ENCODE data around the gene SMC4. TPM values are rescaled to one million over a fixed set of nuclear protein-coding genes. Genes with fewer than 3 reads are reported as not detected.
A peak's percentile ranks its signal among the peaks of the same experiment; 100 is the strongest.

SMC4 gene
- total RNA-seq, 2 experiments from 2014 or later = 217 to 222 TPM

DNA sequence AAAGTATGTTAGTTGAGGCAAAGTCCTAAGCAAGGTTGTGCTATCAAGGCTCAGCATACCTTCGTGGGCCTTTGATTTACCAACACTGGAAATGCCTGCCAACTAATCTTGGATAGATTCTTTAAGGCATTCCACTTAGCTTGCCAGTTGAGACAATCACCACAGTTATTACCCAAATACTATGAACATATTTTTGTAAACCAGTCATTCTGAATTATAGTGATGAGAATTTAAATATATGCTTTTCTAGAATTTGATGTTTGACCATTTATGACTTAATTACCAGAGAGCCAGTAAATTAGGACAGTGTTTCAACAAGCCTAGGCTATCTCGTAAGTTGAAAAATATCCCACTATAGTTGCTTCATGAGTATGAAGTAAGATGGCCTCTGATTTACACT lies 34.6 kb downstream of the SMC4 start:
- H3K27me3 Mint-ChIP-seq = no peaks in the 10 kb centered on the region
- ChIA-PET CTCF (interaction anchor here (4.6 kb wide), 1 partner anchor 19 kb away, joined by 27 read pairs; no protein-coding TSS in a partner anchor), POLR2A (interaction anchor here (1.3 to 5.0 kb wide), 7 partner anchors 14 to 31 kb away, joined by 3 to 70 read pairs (median 8); partner anchors contain the start of gene TRIM59)
- H3K27ac Mint-ChIP-seq = no peak overlapping the region
- peaks cover 47% of the 10 kb centered on the region for H3K4me1 Mint-ChIP-seq
- peaks cover 78% of the 10 kb centered on the region for H3K36me3 Mint-ChIP-seq (ENCODE audit: low read depth)
- H3K4me3 Mint-ChIP-seq = no peak overlapping the region
- H3K9me3 Mint-ChIP-seq = no peaks in the 10 kb centered on the region
- no peak for DNase-seq

- Mint-ChIP-seq H3K4me3 (no peak overlapping the region), H3K9me3 (no peaks in the 10 kb centered on the region), H3K27me3 (no peaks in the 10 kb centered on the region), H3K27ac (no peak overlapping the region), H3K4me1 (peaks cover 52% of the 10 kb centered on the region), H3K36me3 (ENCODE audit: low read depth) (peaks cover 81% of the 10 kb centered on the region)
- DNase-seq = no peak
- ChIA-PET CTCF (interaction anchor here (1.3 to 4.6 kb wide), 2 partner anchors 20 to 429 kb away, joined by 3 to 27 read pairs; no protein-coding TSS in a partner anchor), POLR2A (interaction anchor here (1.1 to 5.0 kb wide), 11 partner anchors 10 to 35 kb away, joined by 3 to 70 read pairs (median 8); partner anchors contain the start of genes SMC4 and TRIM59)
Measured at GRCh38 chr3:160435095-160435494, 35.6 kb downstream of the SMC4 start.

- POLR2A ChIA-PET = interaction anchor here (0.6 to 5.0 kb wide), 15 partner anchors 8 to 130 kb away, joined by 3 to 70 read pairs (median 7); partner anchors contain the start of genes KPNA4, SMC4 and TRIM59
- no peak for DNase-seq
- Mint-ChIP-seq H3K27me3 (no peaks in the 10 kb centered on the region), H3K27ac (peak overlapping the region; percentile 59), H3K4me1 (peaks cover 57% of the 10 kb centered on the region), H3K36me3 (ENCODE audit: low read depth) (peaks cover 83% of the 10 kb centered on the region), H3K4me3 (no peak overlapping the region), H3K9me3 (no peaks in the 10 kb centered on the region)
- CTCF ChIA-PET = interaction anchor here (1.3 to 4.6 kb wide), 2 partner anchors 21 to 429 kb away, joined by 3 to 27 read pairs; no protein-coding TSS in a partner anchor
Measured at GRCh38 chr3:160435747-160436146, 36.3 kb downstream of the SMC4 start.

- Mint-ChIP-seq H3K4me1 (peaks cover 68% of the 10 kb centered on the region), H3K4me3 (no peak overlapping the region), H3K27ac (peak overlapping the region; percentile 59), H3K36me3 (ENCODE audit: low read depth) (peaks cover 83% of the 10 kb centered on the region), H3K9me3 (no peaks in the 10 kb centered on the region), H3K27me3 (no peaks in the 10 kb centered on the region)
- ChIA-PET POLR2A (interaction anchor here (1.1 to 5.0 kb wide), 7 partner anchors 11 to 50 kb away, joined by 3 to 70 read pairs (median 5); partner anchors contain the start of gene TRIM59), CTCF (interaction anchor here (1.0 kb wide), 1 partner anchor 24 kb away, joined by 3 read pairs; no protein-coding TSS in a partner anchor)
- no peak for DNase-seq
Measured at GRCh38 chr3:160437083-160437455, 37.6 kb downstream of the SMC4 start.

GRCh38 chr3:160440687-160441086 lies 41.2 kb downstream of the SMC4 start:
- peaks cover 78% of the 10 kb centered on the region for H3K4me1 Mint-ChIP-seq
- ChIA-PET CTCF (no interaction called here), POLR2A (interaction anchor here (0.8 to 1.5 kb wide), 4 partner anchors 8 to 41 kb away, joined by 3 to 16 read pairs (median 5); partner anchors contain the start of genes IFT80, SMC4 and TRIM59)
- no peak overlapping the region for H3K27ac Mint-ChIP-seq
- H3K9me3 Mint-ChIP-seq = no peaks in the 10 kb centered on the region
- no peak for DNase-seq
- no peaks in the 10 kb centered on the region for H3K27me3 Mint-ChIP-seq
- peaks cover 81% of the 10 kb centered on the region for H3K36me3 Mint-ChIP-seq (ENCODE audit: low read depth)
- no peak overlapping the region for H3K4me3 Mint-ChIP-seq

DNA sequence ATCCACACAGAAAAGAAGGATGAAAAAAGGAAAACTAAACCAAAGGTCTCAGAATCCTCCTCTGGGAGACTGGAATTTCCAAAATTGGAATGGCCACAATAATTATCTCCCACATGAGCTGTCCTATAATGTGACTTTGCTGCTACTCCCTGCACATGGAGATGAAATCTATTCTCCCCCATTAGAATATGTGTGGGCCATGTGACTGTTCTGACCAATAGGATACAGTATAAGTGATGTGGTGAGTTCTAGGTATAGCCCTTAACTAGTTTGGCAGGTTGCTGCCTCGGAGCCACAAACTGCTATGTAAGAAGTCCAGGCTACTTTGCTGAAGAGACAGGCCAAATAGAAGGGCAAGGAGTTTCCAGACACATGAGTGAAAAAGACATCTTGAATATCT lies 45.0 kb downstream of the SMC4 start:
- H3K27ac Mint-ChIP-seq = peak overlapping the region; percentile 12
- H3K27me3 Mint-ChIP-seq = no peaks in the 10 kb centered on the region
- peaks cover 66% of the 10 kb centered on the region for H3K4me1 Mint-ChIP-seq
- CTCF ChIA-PET = interaction anchor here (1.1 to 2.3 kb wide), 3 partner anchors 30 to 36 kb away, joined by 4 to 7 read pairs (median 6); no protein-coding TSS in a partner anchor
- no peak overlapping the region for H3K4me3 Mint-ChIP-seq
- no peaks in the 10 kb centered on the region for H3K9me3 Mint-ChIP-seq
- DNase-seq = no peak
- POLR2A ChIA-PET = interaction anchor here (1.0 to 8.6 kb wide), 4 partner anchors 8 to 41 kb away, joined by 3 to 168 read pairs (median 37); no protein-coding TSS in a partner anchor
- peaks cover 77% of the 10 kb centered on the region for H3K36me3 Mint-ChIP-seq (ENCODE audit: low read depth)

DNA sequence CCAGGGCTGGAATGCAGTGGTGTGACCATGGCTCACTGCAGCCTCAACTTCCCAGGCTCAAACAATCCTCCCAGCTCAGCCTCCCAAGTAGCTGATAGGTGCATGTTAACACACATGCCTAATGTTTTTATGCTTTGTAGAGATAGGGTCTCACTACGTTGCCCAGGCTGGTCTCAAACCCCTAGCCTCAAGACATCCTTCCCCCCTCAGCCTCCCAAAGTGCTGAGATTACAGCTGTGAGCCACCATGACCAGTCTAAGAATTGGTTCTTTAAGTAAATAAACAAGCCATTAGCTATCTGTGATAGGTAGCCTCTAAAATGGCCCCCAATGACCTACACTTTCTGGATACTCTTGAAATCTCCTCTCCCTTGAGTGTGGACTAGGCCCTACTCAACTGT lies 46.4 kb downstream of the SMC4 start:
- H3K27ac Mint-ChIP-seq = no peak overlapping the region
- POLR2A ChIA-PET = interaction anchor here (1.6 to 8.6 kb wide), 5 partner anchors 9 to 48 kb away, joined by 4 to 211 read pairs (median 97); partner anchors contain the start of genes IFT80 and SMC4
- H3K9me3 Mint-ChIP-seq = no peaks in the 10 kb centered on the region
- CTCF ChIA-PET = interaction anchor here (0.8 kb wide), 1 partner anchor 30 kb away, joined by 3 read pairs; no protein-coding TSS in a partner anchor
- H3K4me3 Mint-ChIP-seq = peak overlapping the region; percentile 6
- peaks cover 67% of the 10 kb centered on the region for H3K4me1 Mint-ChIP-seq
- no peak for DNase-seq
- H3K27me3 Mint-ChIP-seq = no peaks in the 10 kb centered on the region
- peaks cover 72% of the 10 kb centered on the region for H3K36me3 Mint-ChIP-seq (ENCODE audit: low read depth)

DNA sequence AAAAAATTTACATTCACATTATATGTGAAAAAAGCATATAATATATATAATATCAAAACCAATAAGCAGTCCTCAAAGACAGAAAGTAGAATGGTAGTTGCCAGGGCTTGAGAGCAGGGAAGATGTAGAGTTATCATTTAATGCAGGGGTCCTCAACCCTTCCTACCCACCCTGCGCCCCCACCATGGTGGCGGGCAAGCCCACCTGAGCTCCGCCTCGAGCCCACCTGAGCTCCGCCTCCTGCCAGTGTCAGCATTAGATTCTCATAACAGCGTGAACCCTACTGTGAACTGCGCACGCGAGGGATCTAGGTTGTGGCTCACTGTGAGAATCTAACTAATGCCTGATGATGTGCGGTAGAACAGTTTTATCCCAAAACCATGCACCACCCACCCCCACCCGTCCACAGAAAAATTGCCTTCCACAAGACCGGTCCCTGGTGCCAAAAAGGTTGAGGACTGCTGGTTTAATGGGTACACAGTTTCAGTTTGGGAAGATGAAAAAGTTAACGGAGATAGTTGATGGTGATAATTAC lies 47.1 kb downstream of the SMC4 start:
- ChIA-PET CTCF (interaction anchor here (0.8 to 2.4 kb wide), 2 partner anchors 31 to 45 kb away, joined by 3 to 7 read pairs; no protein-coding TSS in a partner anchor), POLR2A (interaction anchor here (5.5 to 8.6 kb wide), 4 partner anchors 10 to 48 kb away, joined by 70 to 211 read pairs (median 132); partner anchors contain the start of genes IFT80 and SMC4)
- Mint-ChIP-seq H3K4me3 (peak overlapping the region; percentile 68), H3K27ac (peak overlapping the region; percentile 45), H3K4me1 (peaks cover 63% of the 10 kb centered on the region), H3K27me3 (no peaks in the 10 kb centered on the region), H3K36me3 (ENCODE audit: low read depth) (peaks cover 66% of the 10 kb centered on the region), H3K9me3 (no peaks in the 10 kb centered on the region)
- no peak for DNase-seq

DNA sequence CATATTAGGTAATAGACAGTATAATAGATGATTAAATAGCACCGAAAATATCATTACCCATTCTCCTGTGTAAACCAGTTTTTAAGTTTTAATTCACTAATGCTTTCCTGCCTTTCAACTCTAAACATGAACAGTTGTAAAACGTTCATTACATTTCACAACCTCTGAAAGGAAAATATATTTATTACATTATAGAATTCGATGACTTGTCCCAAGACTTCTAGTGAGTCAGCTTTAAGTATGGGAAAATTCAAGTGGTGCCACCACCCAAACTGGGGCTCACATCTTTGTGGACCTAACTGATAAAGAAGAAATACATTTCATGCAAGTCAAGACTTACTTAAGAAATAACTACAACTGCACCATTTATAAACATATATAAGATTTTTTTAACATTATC lies 48.1 kb downstream of the SMC4 start:
- H3K9me3 Mint-ChIP-seq = no peaks in the 10 kb centered on the region
- no peaks in the 10 kb centered on the region for H3K27me3 Mint-ChIP-seq
- H3K27ac Mint-ChIP-seq = no peak overlapping the region
- ChIA-PET CTCF (interaction anchor here (2.4 kb wide), 1 partner anchor 46 kb away, joined by 7 read pairs; no protein-coding TSS in a partner anchor), POLR2A (interaction anchor here (1.0 to 8.6 kb wide), 7 partner anchors 11 to 108 kb away, joined by 3 to 211 read pairs (median 70); partner anchors contain the start of genes IFT80 and SMC4)
- peaks cover 56% of the 10 kb centered on the region for H3K4me1 Mint-ChIP-seq
- peak overlapping the region; percentile 89 for H3K4me3 Mint-ChIP-seq
- H3K36me3 Mint-ChIP-seq (ENCODE audit: low read depth) = peaks cover 58% of the 10 kb centered on the region
- no peak for DNase-seq

GRCh38 chr3:160448845-160449635 lies 49.6 kb downstream of the SMC4 start:
- no peak for DNase-seq
- Mint-ChIP-seq H3K4me3 (peak overlapping the region; percentile 89), H3K27me3 (no peaks in the 10 kb centered on the region), H3K9me3 (no peaks in the 10 kb centered on the region), H3K4me1 (peaks cover 45% of the 10 kb centered on the region), H3K36me3 (ENCODE audit: low read depth) (peaks cover 44% of the 10 kb centered on the region), H3K27ac (peak overlapping the region; percentile 95)
- ChIA-PET POLR2A (interaction anchor here (0.8 to 8.6 kb wide), 29 partner anchors 9 to 460 kb away, joined by 3 to 211 read pairs (median 8); partner anchors contain the start of genes C3orf80, IFT80, IL12A and KPNA4), CTCF (interaction anchor here (0.7 to 2.8 kb wide), 13 partner anchors 11 to 286 kb away, joined by 3 to 13 read pairs (median 4); partner anchors contain the start of gene SMC4)

- POLR2A ChIA-PET = interaction anchor here (0.8 to 8.6 kb wide), 28 partner anchors 9 to 438 kb away, joined by 3 to 211 read pairs (median 8); partner anchors contain the start of genes C3orf80, IFT80, KPNA4 and PPM1L
- CTCF ChIA-PET = interaction anchor here (0.6 to 2.8 kb wide), 15 partner anchors 10 to 1660 kb away, joined by 3 to 13 read pairs (median 4); partner anchors contain the start of genes IL12A and SMC4
- peaks cover 38% of the 10 kb centered on the region for H3K36me3 Mint-ChIP-seq (ENCODE audit: low read depth)
- H3K4me3 Mint-ChIP-seq = peak within 1 kb of the TSS; percentile 89
- H3K4me1 Mint-ChIP-seq = peaks cover 39% of the 10 kb centered on the region
- no peaks in the 10 kb centered on the region for H3K27me3 Mint-ChIP-seq
- H3K9me3 Mint-ChIP-seq = no peaks in the 10 kb centered on the region
- peak; percentile 99 for DNase-seq
- H3K27ac Mint-ChIP-seq = peak within 1 kb of the TSS; percentile 95
Measured at GRCh38 chr3:160449636-160450598, 50.5 kb downstream of the SMC4 start, which contains the start of gene TRIM59. TRIM59 (minus strand) TSS chr3:160449786; CDS start chr3:160439183, 10,603 bp downstream.

All from activated CD4-positive, alpha-beta memory T cell treated with anti-CD3 and anti-CD28 coated beads, Interleukin-2, amount 10 ng/mL, durations not matched to agents 7 days and 5 days (primary cell).